ENCODE results near the gene TNFRSF8. TPM values are rescaled to one million over a fixed set of nuclear protein-coding genes. Genes with fewer than 3 reads are reported as not detected.

Gene TNFRSF8
- total and polyA plus RNA-seq, 9 of the 15 experiments (the other 6 are each of a cell fraction or from before 2014, with no cell fraction given), result 3.5 to 38.4 (median 17.1) TPM

DNA sequence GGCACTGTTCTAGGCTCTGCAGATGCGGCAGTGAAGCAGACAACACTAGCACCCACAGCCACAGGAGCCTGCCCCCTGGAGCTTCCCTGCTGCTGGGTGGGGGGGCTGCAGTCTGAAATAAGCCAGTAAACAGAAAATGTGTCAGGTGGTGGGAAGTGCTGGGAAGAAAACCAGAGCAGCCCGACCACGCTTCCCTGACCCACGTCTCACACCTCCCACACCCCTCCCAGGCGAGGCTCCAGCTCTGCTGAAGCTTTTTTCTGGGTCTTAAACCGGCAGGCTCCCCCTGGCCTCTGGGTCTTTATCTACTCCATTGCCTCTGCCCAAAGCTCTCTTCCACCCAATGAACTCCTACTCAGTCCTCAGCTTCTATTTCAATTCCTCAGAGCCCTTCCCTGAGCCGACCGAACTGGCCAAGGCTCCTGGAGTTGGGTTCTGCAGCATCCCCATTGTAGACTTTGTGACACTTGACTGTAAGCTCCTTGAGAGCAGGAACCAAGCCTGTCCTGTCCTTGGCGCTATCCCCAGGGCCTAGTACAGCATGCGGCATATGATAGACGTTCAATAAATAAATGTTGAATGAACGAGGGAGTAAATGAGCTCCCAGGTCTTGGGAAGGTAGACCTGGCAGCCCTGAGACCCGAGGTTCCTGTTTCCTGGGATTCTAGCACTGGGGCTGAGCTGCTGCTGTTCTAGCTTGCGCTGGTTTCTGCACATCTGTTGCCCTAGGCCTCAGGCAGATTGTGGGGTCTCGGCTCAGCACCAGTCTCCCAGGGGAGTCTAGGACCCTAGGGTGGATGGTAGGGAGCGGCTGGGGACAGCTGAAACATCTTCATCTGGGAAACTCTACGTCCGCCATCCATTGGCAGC lies 25.4 kb upstream of the TNFRSF8 start (continued):
- TF ChIP-seq NCOR1 (IDR thresholded peaks at IDR 0.05) (no peak), ZNF24 (IDR thresholded peaks at IDR 0.05) (0 out of 2 replicates have a peak, but pooled peaks have one; percentile 0), RUNX1 (IDR thresholded peaks at IDR 0.05; ENCODE audit: low read depth) (no peak)

DNA sequence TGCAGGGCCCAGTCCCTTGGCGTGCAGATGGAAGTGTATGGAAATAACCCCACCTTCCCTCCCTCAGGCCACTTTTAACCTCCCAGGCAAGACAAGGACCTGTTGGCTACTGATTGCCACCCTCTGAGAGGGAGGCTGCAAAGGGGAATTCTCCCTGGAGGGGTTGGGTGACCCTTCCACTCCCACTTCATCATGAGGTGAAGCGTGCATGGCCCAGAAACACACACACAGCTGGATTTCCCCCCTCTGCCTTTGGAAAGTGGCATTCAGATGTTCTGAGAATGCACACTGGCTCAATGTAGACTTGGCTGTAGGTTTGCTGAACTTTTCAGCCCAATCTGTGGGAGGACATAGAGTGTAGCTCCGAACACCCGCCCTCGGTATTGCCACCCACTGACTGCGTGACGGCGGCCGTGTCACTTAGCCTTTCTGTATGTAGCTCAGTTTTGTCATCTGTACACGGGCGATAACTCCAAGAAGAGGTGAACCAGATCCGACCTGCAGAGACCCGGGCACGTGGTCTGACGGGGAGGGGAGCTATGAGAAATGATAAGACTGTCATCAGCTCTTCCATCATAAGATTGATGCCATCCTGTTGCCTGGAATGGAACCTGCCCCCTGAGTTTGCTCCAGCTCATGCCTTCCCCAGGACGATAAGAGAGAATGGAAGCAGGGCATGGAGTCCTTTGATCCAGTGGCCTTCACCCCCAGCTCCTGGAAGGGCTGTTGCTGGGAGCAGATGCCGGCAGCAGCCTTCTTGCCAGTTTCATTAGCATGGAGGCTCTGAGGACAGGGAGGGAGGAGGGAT lies 24.5 kb upstream of the TNFRSF8 start:
- CTCF ChIA-PET (ENCODE audit: low intra/inter-chr PET ratio), result interaction anchor here (0.6 kb wide), 1 partner anchor 372 kb away, joined by 6 read pairs; no protein-coding TSS in a partner anchor
- Histone ChIP-seq H3K27ac (ENCODE audit: extremely low read depth, low read depth, low read length) (peak overlapping the region; percentile 50), H4K20me1 (replicated peaks; ENCODE audit: control insufficient read depth, insufficient read depth, low read length) (no peaks in the 10 kb centered on the region), H3K9me3 (replicated peaks; ENCODE audit: control insufficient read depth, insufficient read depth, low read depth, low read length) (no peaks in the 10 kb centered on the region), H3K79me2 (ENCODE audit: control insufficient read depth, insufficient read depth, low read length) (no peaks in the 10 kb centered on the region), H3K4me1 (replicated peaks in 1 of 2; ENCODE audit: control insufficient read depth in 2 of 2, insufficient read depth in 2 of 2, low read length in 2 of 2) (peaks cover 43 to 48% of the 10 kb centered on the region in 2 experiments), H3K4me3 (no peak overlapping the region), H3K9me1 (ENCODE audit: control insufficient read depth, insufficient read depth, low read length) (no peaks in the 10 kb centered on the region), H3K9ac (ENCODE audit: insufficient read depth in 1 of 2, low read depth in 2 of 2, low read length in 2 of 2) (peak overlapping the region; percentile 34 to 50), H3K27me3 (ENCODE audit: control insufficient read depth in 2 of 2, insufficient read depth in 2 of 2, low read length in 2 of 2) (no peaks in the 10 kb centered on the region), H2AFZ (ENCODE audit: low read depth, low read length) (peak overlapping the region; percentile 78), H3K4me2 (ENCODE audit: insufficient read depth, low read length) (peak overlapping the region; percentile 73), H3K36me3 (ENCODE audit: control insufficient read depth, insufficient read depth, low read length) (no peaks in the 10 kb centered on the region)
- DNase-seq (ENCODE audit: extremely low read depth in 1 of 4, low spot score in 3 of 4) (peak; percentile 81 to 95 (median 86)), FAIRE-seq (peak; percentile 95), ATAC-seq (peak; percentile 88)
- WGBS (ENCODE audit: insufficient coverage, low coverage, missing lambda C conversion rate), result 4% methylated on average over 17 of the region's 17 CpGs
- intact Hi-C loops (cut with micrococcal nuclease) (loop anchor here (2.0 to 5.0 kb wide), 2 partner anchors 39 to 130 kb away; no protein-coding TSS in a partner anchor), in situ Hi-C loops (cut with MboI) (no loop called here)
- POLR2A ChIA-PET, result interaction anchor here (0.6 to 5.7 kb wide), 14 partner anchors 7 to 131 kb away, joined by 3 to 91 read pairs (median 5); partner anchors contain the start of genes MIIP and TNFRSF8
- BruUV-seq (replicated peaks), result no TSS peak
- TF ChIP-seq ZC3H11A (IDR thresholded peaks at IDR 0.05; ENCODE audit: low read depth, low read length) (no peak), MYNN (IDR thresholded peaks at IDR 0.05) (peak; percentile 74; the same call in 1 of the 2 replicates), MYNN (CRISPR knock-in tag; IDR thresholded peaks at IDR 0.05) (no peak), MECOM (CRISPR knock-in tag; IDR thresholded peaks at IDR 0.05) (peak; percentile 77; the same call in 1 of the 2 replicates), NR2F6 (CRISPR knock-in tag; IDR thresholded peaks at IDR 0.05) (no peak), ZNF23 (CRISPR knock-in tag; IDR thresholded peaks at IDR 0.05) (no peak)
- TF ChIP-seq, protein P1, sequence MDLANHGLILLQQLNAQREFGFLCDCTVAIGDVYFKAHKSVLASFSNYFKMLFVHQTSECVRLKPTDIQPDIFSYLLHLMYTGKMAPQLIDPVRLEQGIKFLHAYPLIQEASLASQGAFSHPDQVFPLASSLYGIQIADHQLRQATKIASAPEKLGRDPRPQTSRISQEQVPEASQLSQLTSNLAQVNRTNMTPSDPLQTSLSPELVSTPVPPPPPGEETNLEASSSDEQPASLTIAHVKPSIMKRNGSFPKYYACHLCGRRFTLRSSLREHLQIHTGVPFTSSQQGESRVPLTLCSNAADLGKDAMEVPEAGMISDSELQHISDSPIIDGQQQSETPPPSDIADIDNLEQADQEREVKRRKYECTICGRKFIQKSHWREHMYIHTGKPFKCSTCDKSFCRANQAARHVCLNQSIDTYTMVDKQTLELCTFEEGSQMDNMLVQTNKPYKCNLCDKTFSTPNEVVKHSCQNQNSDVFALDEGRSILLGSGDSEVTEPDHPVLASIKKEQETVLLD (IDR thresholded peaks at IDR 0.05), result peak; percentile 84
- TF ChIP-seq, protein P2, sequence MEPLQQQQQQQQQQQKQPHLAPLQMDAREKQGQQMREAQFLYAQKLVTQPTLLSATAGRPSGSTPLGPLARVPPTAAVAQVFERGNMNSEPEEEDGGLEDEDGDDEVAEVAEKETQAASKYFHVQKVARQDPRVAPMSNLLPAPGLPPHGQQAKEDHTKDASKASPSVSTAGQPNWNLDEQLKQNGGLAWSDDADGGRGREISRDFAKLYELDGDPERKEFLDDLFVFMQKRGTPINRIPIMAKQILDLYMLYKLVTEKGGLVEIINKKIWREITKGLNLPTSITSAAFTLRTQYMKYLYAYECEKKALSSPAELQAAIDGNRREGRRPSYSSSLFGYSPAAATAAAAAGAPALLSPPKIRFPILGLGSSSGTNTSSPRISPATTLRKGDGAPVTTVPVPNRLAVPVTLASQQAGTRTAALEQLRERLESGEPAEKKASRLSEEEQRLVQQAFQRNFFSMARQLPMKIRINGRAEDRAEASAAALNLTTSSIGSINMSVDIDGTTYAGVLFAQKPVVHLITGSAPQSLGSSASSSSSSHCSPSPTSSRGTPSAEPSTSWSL (CRISPR knock-in tag; IDR thresholded peaks at IDR 0.05; ENCODE audit: borderline replicate concordance), result no peak
- TF ChIP-seq, protein P3, sequence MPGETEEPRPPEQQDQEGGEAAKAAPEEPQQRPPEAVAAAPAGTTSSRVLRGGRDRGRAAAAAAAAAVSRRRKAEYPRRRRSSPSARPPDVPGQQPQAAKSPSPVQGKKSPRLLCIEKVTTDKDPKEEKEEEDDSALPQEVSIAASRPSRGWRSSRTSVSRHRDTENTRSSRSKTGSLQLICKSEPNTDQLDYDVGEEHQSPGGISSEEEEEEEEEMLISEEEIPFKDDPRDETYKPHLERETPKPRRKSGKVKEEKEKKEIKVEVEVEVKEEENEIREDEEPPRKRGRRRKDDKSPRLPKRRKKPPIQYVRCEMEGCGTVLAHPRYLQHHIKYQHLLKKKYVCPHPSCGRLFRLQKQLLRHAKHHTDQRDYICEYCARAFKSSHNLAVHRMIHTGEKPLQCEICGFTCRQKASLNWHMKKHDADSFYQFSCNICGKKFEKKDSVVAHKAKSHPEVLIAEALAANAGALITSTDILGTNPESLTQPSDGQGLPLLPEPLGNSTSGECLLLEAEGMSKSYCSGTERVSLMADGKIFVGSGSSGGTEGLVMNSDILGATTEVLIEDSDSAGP (CRISPR knock-in tag; IDR thresholded peaks at IDR 0.05), result no peak
- TF ChIP-seq, protein P4, sequence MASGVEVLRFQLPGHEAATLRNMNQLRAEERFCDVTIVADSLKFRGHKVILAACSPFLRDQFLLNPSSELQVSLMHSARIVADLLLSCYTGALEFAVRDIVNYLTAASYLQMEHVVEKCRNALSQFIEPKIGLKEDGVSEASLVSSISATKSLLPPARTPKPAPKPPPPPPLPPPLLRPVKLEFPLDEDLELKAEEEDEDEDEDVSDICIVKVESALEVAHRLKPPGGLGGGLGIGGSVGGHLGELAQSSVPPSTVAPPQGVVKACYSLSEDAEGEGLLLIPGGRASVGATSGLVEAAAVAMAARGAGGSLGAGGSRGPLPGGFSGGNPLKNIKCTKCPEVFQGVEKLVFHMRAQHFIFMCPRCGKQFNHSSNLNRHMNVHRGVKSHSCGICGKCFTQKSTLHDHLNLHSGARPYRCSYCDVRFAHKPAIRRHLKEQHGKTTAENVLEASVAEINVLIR (CRISPR knock-in tag; IDR thresholded peaks at IDR 0.05), result 0 out of 2 replicates have a peak, but pooled peaks have one; percentile 42
